OCI-LY3 (cell line): Measurements from ENCODE around the gene PITPNC1.

ENCODE experiments used
- H2AFZ ChIP-seq: fragments of 200-600, 300-600 bp; shearing (Covaris generic); 2 replicates; pipeline ENCODE4 v1.6.0; 2014; ENCODE audit warnings: antibody characterized with exemption, low read depth, low read length
- H3K27ac ChIP-seq: fragments of 200-600, 300-600 bp; sonication (generic); 2 replicates; pipeline ENCODE4 v1.5.1; 2014; ENCODE audit warnings: mild to moderate bottlenecking, low read length, moderate library complexity, mixed read lengths
- H3K27me3 ChIP-seq: fragments of 200-600, 300-600 bp; sonication (generic); 2 replicates; pipeline ENCODE4 v1.6.1; 2014; ENCODE audit warnings: low read depth, low read length, mixed read lengths
- H3K36me3 ChIP-seq: fragments of 200-600, 300-600 bp; sonication (generic); replicated peaks from 2 replicates; pipeline ENCODE3; 2014; ENCODE audit warnings: low read depth, low read length, mixed read lengths
- H3K4me1 ChIP-seq: fragments of 300-600, 200-600 bp; sonication (generic); 2 replicates; pipeline ENCODE4 v1.6.1; 2014; ENCODE audit warnings: low read length, mixed read lengths
- H3K4me2 ChIP-seq: fragments of 200-600, 300-600 bp; sonication (generic); 2 replicates; pipeline ENCODE4 v1.6.1; 2014; ENCODE audit warnings: low read length, mixed read lengths
- H3K4me3 ChIP-seq: fragments of 300-600, 200-600 bp; sonication (generic); 2 replicates; pipeline ENCODE4 v1.5.1; 2014; ENCODE audit warnings: antibody characterized with exemption, mild to moderate bottlenecking, low read length, moderate library complexity
- H3K79me2 ChIP-seq: fragments of 300-600, 200-600 bp; shearing (Covaris generic); 2 replicates; pipeline ENCODE4 v1.6.1; 2014; ENCODE audit warnings: mild to moderate bottlenecking, low read length, mixed read lengths
- H3K9ac ChIP-seq: fragments of 300-600, 200-600 bp; shearing (Covaris generic); 2 replicates; pipeline ENCODE4 v1.6.0; 2014; ENCODE audit warnings: mild to moderate bottlenecking, low read length, moderate library complexity
- H3K9me3 ChIP-seq: fragments of 200-600, 300-600 bp; shearing (Covaris generic); 2 replicates; pipeline ENCODE4 v1.6.1; 2014; ENCODE audit warnings: low read length, mixed read lengths; ENCODE audit not compliant: insufficient read depth
- H4K20me1 ChIP-seq: fragments of 200-600, 300-600 bp; sonication (generic); 2 replicates; pipeline ENCODE4 v1.6.1; 2016; ENCODE audit warnings: low read length, mixed read lengths; ENCODE audit not compliant: insufficient read depth
- EZH2phosphoT487 ChIP-seq: fragments of 200-600 bp; shearing (Covaris generic); IDR thresholded peaks from 2 replicates; pipeline ENCODE4 v1.6.1; 2018; ENCODE audit warnings: antibody characterized with exemption, mixed run types, low read depth
- TF ChIP-seq, protein P1 (sequence below): fragments of 200-600, 300-600 bp; sonication (generic); IDR thresholded peaks from 2 replicates; pipeline ENCODE4 v1.5.1; 2014; ENCODE audit warnings: antibody characterized with exemption, low read length, low read depth

The PITPNC1 gene

GRCh38 chr17:67526700-67527099 is 149.6 kb downstream of the PITPNC1 start:
- Histone ChIP-seq H3K79me2 (no peaks in the 10 kb centered on the region; the same call in 1 of the 2 replicates), H3K36me3 (no peaks in the 10 kb centered on the region)

DNA sequence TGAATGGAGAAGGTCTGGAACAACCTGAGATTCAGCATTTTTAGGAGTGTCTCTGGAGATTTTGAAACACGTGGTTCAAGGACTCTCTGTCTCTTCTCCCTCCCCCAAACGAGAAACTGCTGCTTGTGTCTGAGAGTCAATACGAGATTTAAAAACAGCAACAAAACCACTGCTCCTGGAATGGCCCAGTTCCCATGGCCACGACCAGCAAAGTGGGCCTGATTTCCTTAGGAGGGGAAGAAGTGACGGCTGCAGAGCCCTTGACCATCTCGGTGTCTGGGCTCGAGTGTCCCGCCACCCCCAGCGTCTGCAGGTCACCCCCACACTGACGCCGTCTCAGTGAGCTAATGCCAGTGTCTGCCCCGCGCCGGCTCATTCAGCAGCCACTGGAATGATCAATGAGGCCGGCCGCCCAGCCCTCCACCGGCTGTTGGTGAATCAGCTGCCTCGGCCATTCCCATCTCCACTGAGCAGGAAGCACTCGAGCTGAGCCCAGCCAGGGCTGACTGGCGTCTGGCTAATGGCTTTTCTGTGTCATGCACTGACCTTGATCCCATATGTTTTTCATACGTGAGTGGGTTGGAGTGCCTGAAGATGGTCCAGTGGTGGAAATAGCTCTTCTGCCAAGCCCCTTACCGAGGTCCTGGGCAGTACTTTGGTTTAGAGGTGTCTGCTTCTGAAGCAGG is 151.8 kb downstream of the PITPNC1 start:
- Histone ChIP-seq H3K79me2 (no peaks in the 10 kb centered on the region; the same call in 1 of the 2 replicates), H3K27ac (no peak overlapping the region), H3K4me2 (no peak overlapping the region), H3K4me3 (no peak overlapping the region), H3K9me3 (no peaks in the 10 kb centered on the region), H4K20me1 (no peaks in the 10 kb centered on the region), H3K4me1 (peaks cover 15% of the 10 kb centered on the region), H3K27me3 (no peaks in the 10 kb centered on the region), H2AFZ (no peak overlapping the region), H3K36me3 (no peaks in the 10 kb centered on the region), H3K9ac (no peak overlapping the region)
- TF ChIP-seq, protein P1, sequence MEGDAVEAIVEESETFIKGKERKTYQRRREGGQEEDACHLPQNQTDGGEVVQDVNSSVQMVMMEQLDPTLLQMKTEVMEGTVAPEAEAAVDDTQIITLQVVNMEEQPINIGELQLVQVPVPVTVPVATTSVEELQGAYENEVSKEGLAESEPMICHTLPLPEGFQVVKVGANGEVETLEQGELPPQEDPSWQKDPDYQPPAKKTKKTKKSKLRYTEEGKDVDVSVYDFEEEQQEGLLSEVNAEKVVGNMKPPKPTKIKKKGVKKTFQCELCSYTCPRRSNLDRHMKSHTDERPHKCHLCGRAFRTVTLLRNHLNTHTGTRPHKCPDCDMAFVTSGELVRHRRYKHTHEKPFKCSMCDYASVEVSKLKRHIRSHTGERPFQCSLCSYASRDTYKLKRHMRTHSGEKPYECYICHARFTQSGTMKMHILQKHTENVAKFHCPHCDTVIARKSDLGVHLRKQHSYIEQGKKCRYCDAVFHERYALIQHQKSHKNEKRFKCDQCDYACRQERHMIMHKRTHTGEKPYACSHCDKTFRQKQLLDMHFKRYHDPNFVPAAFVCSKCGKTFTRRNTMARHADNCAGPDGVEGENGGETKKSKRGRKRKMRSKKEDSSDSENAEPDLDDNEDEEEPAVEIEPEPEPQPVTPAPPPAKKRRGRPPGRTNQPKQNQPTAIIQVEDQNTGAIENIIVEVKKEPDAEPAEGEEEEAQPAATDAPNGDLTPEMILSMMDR = no peak
- TF ChIP-seq EZH2phosphoT487 = no peak

More at GRCh38 chr17:67526700-67527099, 149.6 kb downstream of the PITPNC1 start:
- Histone ChIP-seq H3K9ac (no peak overlapping the region), H3K4me3 (no peak overlapping the region), H3K27ac (no peak overlapping the region), H3K27me3 (no peaks in the 10 kb centered on the region), H3K4me1 (peaks cover 11% of the 10 kb centered on the region), H3K4me2 (no peak overlapping the region), H3K9me3 (no peaks in the 10 kb centered on the region), H2AFZ (no peak overlapping the region), H4K20me1 (no peaks in the 10 kb centered on the region)
- TF ChIP-seq EZH2phosphoT487 = no peak
- TF ChIP-seq, protein P1 = no peak

- Histone ChIP-seq H3K9ac (no peak overlapping the region), H3K9me3 (no peaks in the 10 kb centered on the region), H3K4me1 (peaks cover 22% of the 10 kb centered on the region), H3K79me2 (no peaks in the 10 kb centered on the region), H3K27me3 (no peaks in the 10 kb centered on the region), H4K20me1 (no peaks in the 10 kb centered on the region), H3K27ac (no peak overlapping the region), H3K4me2 (peak overlapping the region; percentile 88), H2AFZ (no peak overlapping the region), H3K4me3 (peak overlapping the region; percentile 65), H3K36me3 (peaks cover 8% of the 10 kb centered on the region)
- TF ChIP-seq, protein P1 = no peak
- no peak for TF ChIP-seq EZH2phosphoT487
Observed at GRCh38 chr17:67531291-67531690, 154.2 kb downstream of the PITPNC1 start.

DNA sequence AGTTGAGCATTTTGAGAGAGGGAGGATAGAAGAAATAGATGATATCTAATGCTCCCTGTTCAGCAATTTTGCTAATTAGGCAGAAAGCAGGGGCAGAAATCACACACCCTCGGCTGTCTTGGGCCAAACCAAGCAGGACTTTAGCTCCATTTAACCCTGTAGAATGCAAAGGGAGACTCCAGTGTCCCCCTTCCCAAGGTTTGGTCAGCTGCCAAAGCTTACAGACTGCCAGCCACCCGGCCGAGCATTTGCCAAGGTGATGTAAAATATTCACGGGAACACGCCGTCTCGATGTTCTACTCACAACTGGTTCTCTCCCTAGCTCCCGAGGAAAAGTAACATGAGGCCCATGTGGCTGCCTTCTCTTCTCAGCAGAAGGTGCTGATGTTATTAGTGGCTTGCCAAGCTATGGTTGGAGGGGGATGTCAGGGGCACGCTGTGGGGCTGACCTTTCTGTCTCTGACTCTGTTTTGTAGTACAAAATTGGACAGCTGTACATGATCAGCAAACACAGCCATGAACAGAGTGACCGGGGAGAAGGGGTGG is 155.3 kb downstream of the PITPNC1 start:
- no peaks in the 10 kb centered on the region for H3K79me2 ChIP-seq
- H2AFZ ChIP-seq = no peak overlapping the region
- no peak overlapping the region for H3K4me3 ChIP-seq
- H4K20me1 ChIP-seq = no peaks in the 10 kb centered on the region
- no peak overlapping the region for H3K27ac ChIP-seq
- no peaks in the 10 kb centered on the region for H3K27me3 ChIP-seq
- H3K4me2 ChIP-seq = no peak overlapping the region
- no peaks in the 10 kb centered on the region for H3K9me3 ChIP-seq
- H3K36me3 ChIP-seq = peaks cover 13% of the 10 kb centered on the region
- H3K4me1 ChIP-seq = peaks cover 22% of the 10 kb centered on the region
- H3K9ac ChIP-seq = no peak overlapping the region
- no peak for TF ChIP-seq EZH2phosphoT487
- TF ChIP-seq, protein P1 = no peak
